IPS DF 19.7 (cell line): Measurements from ENCODE around the gene C3orf85.

Experiments used
- DNase-seq: peaks from one replicate; pipeline ENCODE4 v3.0.0-alpha.2; 2013; ENCODE audit warnings: low read depth, low spot score

C3orf85 gene

GRCh38 chr3:109152320-109152719 lies 15.8 kb downstream of the C3orf85 start:
- DNase-seq = no peak

GRCh38 chr3:109154979-109155378 lies 18.5 kb downstream of the C3orf85 start:
- DNase-seq = no peak

DNA sequence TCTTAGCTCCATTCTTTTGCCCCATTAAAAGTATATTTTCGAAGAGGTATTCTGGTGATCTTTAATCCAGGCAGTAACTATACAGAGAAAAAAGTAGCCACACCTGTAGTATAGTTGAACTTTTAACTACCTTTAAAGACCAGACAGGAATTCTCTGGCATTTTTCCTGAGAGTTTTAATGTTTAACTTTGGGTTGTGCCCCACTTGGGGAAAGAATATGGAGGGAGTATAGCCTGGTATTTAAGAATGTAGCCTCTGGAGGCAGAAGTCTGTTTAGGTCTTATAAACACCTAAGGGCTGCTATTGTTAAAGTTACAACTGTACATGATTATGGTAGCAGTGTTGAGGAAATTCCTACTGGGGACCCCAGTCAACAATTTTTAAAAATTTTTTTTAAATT lies 19.3 kb downstream of the C3orf85 start:
- no peak for DNase-seq

GRCh38 chr3:109161487-109162123 lies 25.1 kb downstream of the C3orf85 start:
- DNase-seq = no peak

DNA sequence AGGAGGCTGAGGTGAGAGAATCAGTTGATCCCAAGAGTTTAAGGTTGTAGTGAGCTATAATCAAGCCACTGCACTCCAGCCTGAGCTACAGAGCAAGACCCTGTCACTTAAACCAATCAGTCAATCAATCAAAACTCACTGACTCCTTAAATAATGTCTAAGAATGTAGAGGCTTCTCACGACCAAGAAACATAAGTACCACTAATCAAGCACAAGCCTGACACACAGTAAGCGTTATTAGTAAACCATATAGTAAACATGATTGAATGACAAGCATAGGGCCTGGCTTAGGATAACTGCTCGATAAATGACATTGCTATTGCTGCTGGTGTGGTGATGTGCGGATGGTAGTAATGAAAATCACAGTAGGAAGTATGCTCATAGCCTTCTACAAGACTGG lies 29.4 kb downstream of the C3orf85 start:
- no peak for DNase-seq

DNA sequence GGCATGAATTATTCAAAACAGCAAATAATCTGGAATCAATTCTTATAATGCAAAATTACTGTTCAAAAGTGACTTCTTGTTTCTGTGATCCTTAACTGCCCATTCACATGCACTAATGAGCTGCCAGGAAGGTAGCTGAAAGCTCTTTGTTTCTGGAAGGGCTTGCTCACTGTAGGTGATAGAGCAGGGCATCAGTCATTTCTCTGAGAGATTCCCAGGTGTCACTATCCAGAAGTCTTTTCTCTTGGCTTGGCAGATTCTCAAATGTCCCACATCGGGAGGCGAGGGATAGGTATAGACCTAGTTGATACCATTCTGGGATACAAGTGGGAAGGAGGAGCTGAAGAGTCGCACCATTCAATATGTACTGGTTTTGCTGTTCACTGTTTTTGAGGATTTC lies 35.0 kb downstream of the C3orf85 start:
- DNase-seq = no peak

DNA sequence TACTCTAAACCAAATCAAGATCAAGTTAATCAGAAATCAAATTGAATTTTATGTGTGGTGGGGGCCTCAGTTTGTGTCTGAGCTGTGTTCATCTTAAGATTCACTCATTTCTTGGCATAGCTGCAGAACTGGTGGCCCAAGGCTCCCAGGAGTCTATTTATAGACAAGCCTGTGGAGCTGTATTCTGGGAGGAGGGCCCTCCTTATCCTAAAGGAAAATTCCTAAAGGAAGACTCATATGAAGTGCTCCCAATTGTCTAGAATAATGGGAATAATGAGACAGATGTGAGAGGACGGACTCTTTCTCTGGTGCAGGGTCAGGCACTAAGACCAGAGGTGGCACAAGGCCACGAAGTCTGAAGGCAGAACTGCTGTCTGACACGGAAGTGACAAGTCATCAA lies 38.9 kb downstream of the C3orf85 start:
- DNase-seq = no peak

DNA sequence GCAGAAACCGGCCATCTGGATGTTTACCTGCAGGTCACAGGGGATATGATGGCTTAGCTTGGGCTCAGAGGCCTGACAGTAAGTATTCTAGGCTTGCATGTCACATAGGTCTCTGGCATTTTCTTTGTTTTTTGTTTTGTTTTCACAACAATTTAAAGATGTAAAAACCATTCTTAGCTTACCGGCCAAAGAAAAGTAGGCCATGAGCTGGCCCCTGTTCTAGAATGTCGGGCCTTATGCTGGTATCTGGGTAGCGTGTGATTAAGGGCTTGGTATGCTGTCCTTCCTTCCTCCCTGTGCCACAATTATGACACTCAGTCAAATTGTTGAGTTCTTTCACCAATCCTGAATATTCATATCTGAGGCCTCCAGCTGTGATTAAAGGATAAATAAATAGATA lies 40.2 kb downstream of the C3orf85 start:
- DNase-seq = no peak

GRCh38 chr3:109177908-109178307 lies 41.4 kb downstream of the C3orf85 start:
- no peak for DNase-seq

- DNase-seq = no peak
Observed at GRCh38 chr3:109178708-109179107, 42.2 kb downstream of the C3orf85 start.

DNA sequence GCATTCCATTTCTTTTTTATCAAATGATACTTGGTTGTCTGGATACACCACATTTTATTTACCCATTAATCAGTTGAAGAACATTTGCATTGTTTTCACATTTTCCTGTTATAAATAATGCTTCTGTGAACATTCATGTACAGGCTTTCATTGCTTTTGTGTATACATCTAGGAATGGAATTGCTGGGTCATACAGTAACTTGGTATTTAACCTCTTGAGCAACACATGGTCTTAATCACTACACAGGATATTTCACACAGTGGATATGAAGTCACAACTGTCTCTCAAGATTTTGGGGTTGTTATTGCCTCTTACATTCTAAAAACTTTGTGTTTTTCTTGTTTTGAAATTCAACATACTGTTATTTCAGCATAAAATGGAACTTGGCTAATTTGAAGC lies 48.2 kb downstream of the C3orf85 start:
- DNase-seq = no peak

DNA sequence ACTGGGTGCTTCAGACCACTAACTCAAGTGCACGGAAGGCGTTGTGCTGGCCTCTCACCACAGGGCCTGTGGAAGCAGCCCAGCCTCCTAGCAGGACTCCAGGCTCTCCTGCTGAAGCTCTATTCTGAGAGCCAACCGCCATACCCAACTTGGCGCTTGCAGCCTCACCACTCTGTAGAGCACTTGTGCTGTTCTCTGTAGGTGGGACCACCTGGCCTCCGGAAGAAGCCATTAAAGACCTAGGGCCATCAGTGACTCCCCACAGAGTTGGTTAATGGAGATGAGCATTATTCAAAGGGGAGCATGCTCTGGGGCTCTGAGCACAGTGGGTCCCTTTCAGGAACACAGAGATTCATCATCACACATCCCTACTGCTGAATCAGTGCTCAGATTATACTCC lies 50.9 kb downstream of the C3orf85 start:
- peak; percentile 59 for DNase-seq

GRCh38 chr3:109188741-109189140 lies 52.2 kb downstream of the C3orf85 start:
- DNase-seq = no peak

GRCh38 chr3:109191421-109191820 lies 54.9 kb downstream of the C3orf85 start:
- no peak for DNase-seq

DNA sequence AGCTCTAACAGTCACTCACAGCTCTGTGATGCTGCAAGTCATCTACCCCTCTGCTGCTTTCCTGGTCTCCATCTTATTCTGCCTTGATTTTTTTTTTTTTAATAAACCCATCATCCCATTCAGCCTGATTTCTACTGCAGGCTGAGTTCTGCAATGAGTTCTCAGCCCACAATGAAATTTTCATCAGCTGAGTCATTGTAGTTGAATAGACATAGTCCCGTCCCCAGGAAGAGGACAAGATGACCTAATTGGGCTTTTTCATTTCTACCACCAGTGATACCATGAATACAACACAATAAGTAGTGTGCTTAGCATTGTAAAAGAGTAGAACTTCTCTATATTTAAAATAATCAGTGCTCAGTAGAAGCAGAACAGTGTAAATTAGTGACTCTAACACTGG lies 59.3 kb downstream of the C3orf85 start:
- DNase-seq = no peak
